Activated CD8-positive, alpha-beta memory T cell treated with anti-CD3 and anti-CD28 coated beads, Interleukin-2, amount 10 ng/mL, durations not matched to agents 7 days and 5 days (primary cell): ENCODE results near the gene TMEM94. TPM values are rescaled to one million over a fixed set of nuclear protein-coding genes. Genes with fewer than 3 reads are reported as not detected.

Experiments
- ATAC-seq: fragments of 150-1000 bp; cut with Tn5 transposase; one replicate; pipeline ENCODE4 v1.10.0; 2021; ENCODE audit warnings: moderate library complexity
- CTCF ChIA-PET: fragments of 350-600 bp; sonication (Branson Sonifier 250); formaldehyde crosslinking; loops from one replicate; lab custom pipeline; 2021; ENCODE audit warnings: antibody characterized with exemption; lab: Charles Lee
- DNase-seq: peaks from one replicate; pipeline ENCODE4 v3.0.0-alpha.2; 2020
- H3K27ac Mint-ChIP-seq: one replicate; pipeline ENCODE4 v1.8.0; 2021; ENCODE audit warnings: mild to moderate bottlenecking, mixed read lengths
- H3K27me3 Mint-ChIP-seq: one replicate; pipeline ENCODE4 v1.8.0; 2021; ENCODE audit warnings: mixed read lengths
- H3K36me3 Mint-ChIP-seq: one replicate; pipeline ENCODE4 v1.8.0; 2021; ENCODE audit warnings: mild to moderate bottlenecking, mixed read lengths
- H3K4me1 Mint-ChIP-seq: one replicate; pipeline ENCODE4 v1.8.0; 2021; ENCODE audit warnings: mixed read lengths
- H3K4me3 Mint-ChIP-seq: one replicate; pipeline ENCODE4 v1.8.0; 2021; ENCODE audit warnings: mild to moderate bottlenecking, moderate library complexity, mixed read lengths
- H3K9me3 Mint-ChIP-seq: one replicate; pipeline ENCODE4 v1.8.0; 2022; ENCODE audit warnings: low read depth, mixed read lengths
- total RNA-seq, 2 experiments: library from RNA; stranded (reverse); gene quantifications; one replicate each; pipeline ENCODE4 v1.2.3, GENCODE V29; 2021

The TMEM94 gene
- total RNA-seq, 2 experiments from 2014 or later = 83.7 to 106 TPM

GRCh38 chr17:75496005-75496404 lies 39.6 kb downstream of the TMEM94 start:
- CTCF ChIA-PET = no interaction called here
- Mint-ChIP-seq H3K4me3 (no peak overlapping the region), H3K4me1 (peaks cover 4% of the 10 kb centered on the region), H3K9me3 (no peaks in the 10 kb centered on the region), H3K27me3 (no peaks in the 10 kb centered on the region), H3K27ac (no peak overlapping the region), H3K36me3 (peaks cover 1% of the 10 kb centered on the region)
- DNase-seq (no peak), ATAC-seq (no peak)

GRCh38 chr17:75498039-75498725 lies 41.7 kb downstream of the TMEM94 start:
- Mint-ChIP-seq H3K9me3 (no peaks in the 10 kb centered on the region), H3K27ac (peak overlapping the region; percentile 46), H3K4me1 (peaks cover 5% of the 10 kb centered on the region), H3K36me3 (peaks cover 1% of the 10 kb centered on the region), H3K27me3 (no peaks in the 10 kb centered on the region), H3K4me3 (no peak overlapping the region)
- no peak for DNase-seq
- no peak for ATAC-seq
- CTCF ChIA-PET = no interaction called here

DNA sequence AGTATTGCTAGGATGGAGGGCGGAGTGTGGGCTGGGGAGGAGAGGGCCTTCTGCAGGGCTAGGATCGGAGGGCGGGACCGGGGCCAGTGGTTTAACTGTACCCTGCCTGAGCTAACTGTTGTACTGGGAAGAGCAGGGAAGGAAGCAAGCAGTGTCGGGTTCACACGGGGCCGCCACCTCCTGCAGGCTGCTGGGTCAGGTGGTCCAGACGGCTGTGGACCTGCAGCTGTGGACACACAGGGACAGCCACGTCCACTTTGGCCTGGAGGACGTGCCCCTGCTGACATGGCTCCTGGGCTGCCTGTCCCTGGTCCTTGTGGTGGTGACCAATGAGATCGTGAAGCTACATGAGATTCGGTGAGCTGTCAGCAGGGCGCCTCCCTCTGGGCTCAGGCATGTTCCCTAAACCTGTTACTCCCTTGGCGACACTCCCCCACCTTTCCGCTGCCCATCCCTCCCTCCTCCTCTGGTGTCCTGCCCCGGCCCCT lies 42.3 kb downstream of the TMEM94 start:
- CTCF ChIA-PET = interaction anchor here (1.1 kb wide), 1 partner anchor 43 kb away, joined by 3 read pairs; the partner anchor contains the start of gene TMEM94
- H3K4me1 Mint-ChIP-seq = peaks cover 5% of the 10 kb centered on the region
- peaks cover 1% of the 10 kb centered on the region for H3K36me3 Mint-ChIP-seq
- H3K27ac Mint-ChIP-seq = no peak overlapping the region
- DNase-seq = no peak
- H3K4me3 Mint-ChIP-seq = no peak overlapping the region
- ATAC-seq = no peak
- H3K9me3 Mint-ChIP-seq = no peaks in the 10 kb centered on the region
- H3K27me3 Mint-ChIP-seq = no peaks in the 10 kb centered on the region

- H3K9me3 Mint-ChIP-seq = no peaks in the 10 kb centered on the region
- no peak overlapping the region for H3K4me3 Mint-ChIP-seq
- ATAC-seq = no peak
- CTCF ChIA-PET = interaction anchor here (0.7 to 1.1 kb wide), 2 partner anchors 14 to 44 kb away, joined by 3 read pairs; partner anchors contain the start of gene TMEM94
- H3K36me3 Mint-ChIP-seq = peaks cover 1% of the 10 kb centered on the region
- no peaks in the 10 kb centered on the region for H3K27me3 Mint-ChIP-seq
- H3K27ac Mint-ChIP-seq = no peak overlapping the region
- peaks cover 5% of the 10 kb centered on the region for H3K4me1 Mint-ChIP-seq
- DNase-seq = no peak
Observed at GRCh38 chr17:75499313-75500022, 43.0 kb downstream of the TMEM94 start.

GRCh38 chr17:75500419-75501216 lies 44.2 kb downstream of the TMEM94 start:
- CTCF ChIA-PET = interaction anchor here (0.8 kb wide), 1 partner anchor 88 kb away, joined by 4 read pairs; no protein-coding TSS in a partner anchor
- H3K27ac Mint-ChIP-seq = no peak overlapping the region
- H3K36me3 Mint-ChIP-seq = peaks cover 1% of the 10 kb centered on the region

DNA sequence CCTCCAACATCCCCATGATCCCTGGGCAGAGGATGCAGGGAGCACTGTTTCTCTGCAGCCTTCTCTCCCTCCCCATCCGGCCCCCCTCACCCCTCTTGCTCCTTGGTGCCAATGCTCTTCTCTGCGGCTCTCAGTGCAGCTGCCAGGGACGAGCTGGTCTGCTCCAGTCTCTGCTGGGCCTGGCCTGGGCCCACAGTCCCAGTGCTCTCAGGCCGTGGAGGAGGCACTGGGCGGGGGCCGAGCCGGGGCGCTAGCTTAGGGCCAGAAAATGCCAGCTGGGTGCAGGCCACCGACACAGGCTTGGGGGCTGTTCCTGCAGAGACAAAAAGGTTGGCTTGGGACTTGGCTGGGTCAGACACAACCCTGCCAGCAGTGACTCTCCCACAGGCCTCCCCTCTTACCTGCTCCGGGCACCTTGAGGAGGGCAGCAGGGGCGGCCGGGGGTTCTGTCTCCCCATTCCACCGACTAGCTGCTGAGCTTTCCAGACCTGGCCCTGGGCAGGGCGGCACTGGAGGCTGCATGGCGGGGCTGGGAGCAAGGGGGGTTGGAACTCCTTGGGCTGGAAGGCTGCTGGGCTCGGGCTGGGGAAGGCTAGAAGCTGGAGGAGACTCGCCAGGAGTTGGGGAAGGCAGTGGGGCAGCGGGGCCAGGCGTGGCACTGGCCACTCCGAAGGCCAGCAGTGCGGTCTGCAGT lies 45.1 kb downstream of the TMEM94 start:
- CTCF ChIA-PET = interaction anchor here (0.8 kb wide), 1 partner anchor 87 kb away, joined by 4 read pairs; no protein-coding TSS in a partner anchor
- Mint-ChIP-seq H3K4me1 (peaks cover 5% of the 10 kb centered on the region), H3K36me3 (peaks cover 1% of the 10 kb centered on the region)

More at GRCh38 chr17:75500419-75501216, 44.2 kb downstream of the TMEM94 start:
- no peak overlapping the region for H3K4me3 Mint-ChIP-seq
- peaks cover 5% of the 10 kb centered on the region for H3K4me1 Mint-ChIP-seq
- ATAC-seq (no peak), DNase-seq (no peak)
- H3K9me3 Mint-ChIP-seq = no peaks in the 10 kb centered on the region
- no peaks in the 10 kb centered on the region for H3K27me3 Mint-ChIP-seq

DNA sequence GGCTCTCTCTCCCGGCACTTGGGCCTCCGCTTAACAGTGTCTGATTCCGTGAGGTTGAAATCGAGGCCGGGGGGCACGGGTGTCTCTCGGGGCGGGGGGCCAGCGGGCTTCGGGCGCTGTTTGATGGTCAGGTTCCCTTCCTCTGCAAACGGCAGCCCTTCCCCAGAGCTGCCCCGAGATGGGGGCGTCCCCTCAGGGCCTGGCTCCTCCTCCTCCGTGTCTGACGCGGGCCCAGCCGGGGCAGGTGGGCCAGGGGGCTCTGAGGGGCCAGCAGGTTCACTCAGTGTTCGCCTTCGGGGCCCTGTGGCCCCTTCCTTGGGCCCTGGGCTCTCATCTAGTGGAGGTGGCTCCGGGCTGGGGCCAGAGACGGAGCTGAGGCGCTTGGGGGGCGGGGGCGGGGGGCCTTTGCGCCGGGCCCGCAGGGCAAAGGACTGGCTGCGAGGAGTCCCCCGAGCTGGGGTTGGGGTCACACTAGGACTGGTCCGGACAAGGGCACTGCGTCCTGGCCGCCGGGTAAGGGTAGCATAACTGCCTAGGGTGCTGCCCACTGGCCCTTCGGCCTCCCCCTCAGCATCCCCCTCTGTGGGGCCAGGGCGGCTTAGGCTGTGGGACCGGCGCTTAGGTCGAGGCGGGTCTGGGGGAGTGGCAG lies 45.8 kb downstream of the TMEM94 start:
- peaks cover 5% of the 10 kb centered on the region for H3K4me1 Mint-ChIP-seq
- H3K27me3 Mint-ChIP-seq = no peaks in the 10 kb centered on the region
- no peaks in the 10 kb centered on the region for H3K36me3 Mint-ChIP-seq
- H3K4me3 Mint-ChIP-seq = no peak overlapping the region
- no peak overlapping the region for H3K27ac Mint-ChIP-seq
- DNase-seq (no peak), ATAC-seq (no peak)
- no peaks in the 10 kb centered on the region for H3K9me3 Mint-ChIP-seq
- CTCF ChIA-PET = no interaction called here

More for the DNA sequence above, 45.1 kb downstream of the TMEM94 start:
- Mint-ChIP-seq H3K9me3 (no peaks in the 10 kb centered on the region), H3K27ac (no peak overlapping the region), H3K27me3 (no peaks in the 10 kb centered on the region), H3K4me3 (no peak overlapping the region)
- ATAC-seq (no peak), DNase-seq (no peak)

GRCh38 chr17:75502721-75503329 lies 46.4 kb downstream of the TMEM94 start:
- Mint-ChIP-seq H3K4me3 (no peak overlapping the region), H3K27me3 (no peaks in the 10 kb centered on the region), H3K27ac (no peak overlapping the region), H3K4me1 (peaks cover 5% of the 10 kb centered on the region), H3K36me3 (no peaks in the 10 kb centered on the region), H3K9me3 (no peaks in the 10 kb centered on the region)
- ATAC-seq (no peak), DNase-seq (no peak)
- CTCF ChIA-PET = interaction anchor here (0.6 to 1.3 kb wide), 6 partner anchors 9 to 245 kb away, joined by 3 to 4 read pairs (median 3); partner anchors contain the start of gene TSEN54

DNA sequence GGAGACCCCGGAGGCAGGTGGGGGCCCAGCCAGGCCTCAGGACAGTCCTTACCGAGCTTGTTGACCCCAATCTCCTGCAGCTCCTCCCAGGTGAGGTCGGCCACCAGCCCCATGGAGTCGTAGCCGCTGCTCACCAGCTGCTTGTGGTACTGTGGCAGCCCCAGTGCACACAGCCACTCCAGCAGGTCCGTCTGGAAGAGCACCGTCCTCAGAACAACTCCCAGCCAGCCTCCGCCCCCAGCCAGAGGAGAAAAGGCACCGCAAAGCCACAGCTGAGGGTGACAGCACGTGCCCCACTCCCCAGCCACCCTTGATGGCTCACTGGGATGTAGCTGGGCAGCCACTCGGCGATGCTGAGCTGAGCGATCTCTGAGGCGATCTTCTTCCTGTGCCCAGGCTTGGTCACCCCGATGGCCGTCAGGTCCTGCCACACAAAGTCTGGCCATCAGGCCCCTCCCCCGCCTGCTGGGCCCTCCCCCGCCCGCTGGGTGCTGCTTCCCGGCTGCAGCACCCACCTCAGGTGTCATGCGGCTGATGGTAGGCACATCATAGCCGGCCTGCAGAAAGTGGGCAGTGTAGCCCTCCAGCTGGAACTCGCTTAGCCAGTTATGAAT lies 47.0 kb downstream of the TMEM94 start:
- CTCF ChIA-PET = interaction anchor here (0.6 to 2.1 kb wide), 9 partner anchors 9 to 244 kb away, joined by 3 to 5 read pairs (median 3); partner anchors contain the start of genes TMEM94 and TSEN54
- ATAC-seq = no peak
- Mint-ChIP-seq H3K4me1 (peaks cover 2% of the 10 kb centered on the region), H3K27me3 (no peaks in the 10 kb centered on the region), H3K9me3 (no peaks in the 10 kb centered on the region), H3K36me3 (no peaks in the 10 kb centered on the region), H3K27ac (no peak overlapping the region), H3K4me3 (no peak overlapping the region)
- DNase-seq = no peak

GRCh38 chr17:75503976-75504346 lies 47.5 kb downstream of the TMEM94 start:
- CTCF ChIA-PET = interaction anchor here (0.8 to 2.1 kb wide), 7 partner anchors 10 to 244 kb away, joined by 3 to 5 read pairs (median 4); partner anchors contain the start of genes TMEM94 and TSEN54
- ATAC-seq = no peak
- Mint-ChIP-seq H3K4me1 (peaks cover 2% of the 10 kb centered on the region), H3K36me3 (no peaks in the 10 kb centered on the region), H3K4me3 (no peak overlapping the region), H3K9me3 (no peaks in the 10 kb centered on the region), H3K27ac (no peak overlapping the region), H3K27me3 (no peaks in the 10 kb centered on the region)
- no peak for DNase-seq

GRCh38 chr17:75504347-75505151 lies 48.1 kb downstream of the TMEM94 start:
- CTCF ChIA-PET = interaction anchor here (0.8 to 2.1 kb wide), 5 partner anchors 15 to 243 kb away, joined by 3 to 5 read pairs (median 4); partner anchors contain the start of gene TMEM94

More at GRCh38 chr17:75504347-75505151, 48.1 kb downstream of the TMEM94 start:
- Mint-ChIP-seq H3K9me3 (no peaks in the 10 kb centered on the region), H3K4me1 (peaks cover 2% of the 10 kb centered on the region), H3K27ac (no peak overlapping the region), H3K27me3 (no peaks in the 10 kb centered on the region), H3K4me3 (no peak overlapping the region), H3K36me3 (no peaks in the 10 kb centered on the region)
- DNase-seq (peak; percentile 61), ATAC-seq (peak; percentile 66)
